ENCODE results near the gene LTK. TPM values are rescaled to one million over a fixed set of nuclear protein-coding genes. Genes with fewer than 3 reads are reported as not detected.

The LTK gene
- total RNA-seq, 1 experiment from 2014 or later: 9.2 TPM

DNA sequence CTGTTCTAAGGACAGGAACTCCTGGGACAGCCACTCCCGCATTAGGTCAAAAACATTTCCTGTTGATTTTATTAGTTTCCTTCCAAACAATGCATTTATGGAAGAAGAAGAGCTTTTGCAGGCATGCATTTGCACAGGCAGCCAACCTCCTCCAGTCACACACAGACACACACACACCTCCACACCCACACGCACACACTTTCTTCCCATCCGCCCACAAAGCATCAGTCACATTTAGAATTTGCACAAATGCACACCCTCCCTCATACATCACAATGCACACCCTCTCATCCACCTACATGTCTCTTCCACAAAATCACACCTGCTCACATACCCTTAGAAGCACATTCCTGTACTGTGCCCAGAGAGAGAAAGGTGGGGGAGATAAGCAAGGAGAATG, 41.3 kb upstream of the LTK start (continued):
- TF ChIP-seq SRF (IDR thresholded peaks at IDR 0.05; ENCODE audit: low read depth) (no peak), SIN3A (IDR thresholded peaks at IDR 0.05; ENCODE audit: low read depth) (no peak), ZNF274 (IDR thresholded peaks at IDR 0.05; ENCODE audit: low read depth, low read length) (no peak), ELF1 (IDR thresholded peaks at IDR 0.05; ENCODE audit: borderline replicate concordance, low read depth) (no peak), EZH2 (IDR thresholded peaks at IDR 0.05) (no peak), TCF7L2 (IDR thresholded peaks at IDR 0.05; ENCODE audit: borderline replicate concordance, extremely low read depth, insufficient read depth, insufficient read length) (no peak)
- TF ChIP-seq, protein P1, sequence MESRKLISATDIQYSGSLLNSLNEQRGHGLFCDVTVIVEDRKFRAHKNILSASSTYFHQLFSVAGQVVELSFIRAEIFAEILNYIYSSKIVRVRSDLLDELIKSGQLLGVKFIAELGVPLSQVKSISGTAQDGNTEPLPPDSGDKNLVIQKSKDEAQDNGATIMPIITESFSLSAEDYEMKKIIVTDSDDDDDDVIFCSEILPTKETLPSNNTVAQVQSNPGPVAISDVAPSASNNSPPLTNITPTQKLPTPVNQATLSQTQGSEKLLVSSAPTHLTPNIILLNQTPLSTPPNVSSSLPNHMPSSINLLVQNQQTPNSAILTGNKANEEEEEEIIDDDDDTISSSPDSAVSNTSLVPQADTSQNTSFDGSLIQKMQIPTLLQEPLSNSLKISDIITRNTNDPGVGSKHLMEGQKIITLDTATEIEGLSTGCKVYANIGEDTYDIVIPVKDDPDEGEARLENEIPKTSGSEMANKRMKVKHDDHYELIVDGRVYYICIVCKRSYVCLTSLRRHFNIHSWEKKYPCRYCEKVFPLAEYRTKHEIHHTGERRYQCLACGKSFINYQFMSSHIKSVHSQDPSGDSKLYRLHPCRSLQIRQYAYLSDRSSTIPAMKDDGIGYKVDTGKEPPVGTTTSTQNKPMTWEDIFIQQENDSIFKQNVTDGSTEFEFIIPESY (IDR thresholded peaks at IDR 0.05; ENCODE audit: extremely low read depth, insufficient replicate concordance, low read length): no peak

DNA sequence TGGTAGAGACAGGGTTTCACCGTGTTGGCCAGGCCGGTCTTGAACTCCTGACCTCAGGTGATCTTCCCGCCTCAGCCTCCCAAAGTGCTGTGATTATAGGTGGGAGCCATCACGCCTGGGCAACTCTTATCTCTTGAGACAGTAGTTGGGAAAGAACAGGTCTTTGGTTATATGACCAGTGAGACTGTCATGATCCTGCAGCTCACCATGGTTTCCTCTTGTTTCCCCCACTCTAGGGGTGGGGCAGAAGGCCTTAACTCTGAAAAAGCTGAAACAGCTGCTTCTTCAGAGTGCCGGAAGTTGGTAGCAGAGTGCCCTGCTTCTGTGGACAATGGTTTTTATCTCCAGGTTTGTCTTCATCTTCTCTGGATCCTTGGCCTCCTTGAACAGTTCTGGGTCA, 40.7 kb upstream of the LTK start:
- H3K4me2 ChIP-seq (ENCODE audit: low read length): no peak overlapping the region
- no peak overlapping the region for H3K4me3 ChIP-seq (replicated peaks in 1 of 2; ENCODE audit: low read depth in 1 of 2, low read length in 2 of 2)
- no peaks in the 10 kb centered on the region for H3K9me3 ChIP-seq (ENCODE audit: control insufficient read depth in 1 of 2, insufficient read depth in 1 of 2, low read depth in 1 of 2, low read length in 2 of 2)
- intact Hi-C loops (cut with micrococcal nuclease): no loop called here
- H3K27me3 ChIP-seq (ENCODE audit: insufficient read depth, low read length): no peaks in the 10 kb centered on the region
- H2AFZ ChIP-seq (ENCODE audit: low read depth, low read length, poor library complexity, severe bottlenecking): no peak overlapping the region
- ChIA-PET POLR2A (no interaction called here), CTCF (no interaction called here), RAD21 (ENCODE audit: low non-redundant PET in 1 of 2, low total read pairs in 2 of 2, uncharacterized antibody in 2 of 2, unreplicated experiment in 2 of 2) (no interaction called here)
- H3K36me3 ChIP-seq (ENCODE audit: control insufficient read depth in 1 of 2, insufficient read depth in 2 of 2, low read length in 2 of 2): no peaks in the 10 kb centered on the region
- no peak overlapping the region for H3K27ac ChIP-seq (ENCODE audit: low read depth, low read length)
- ATAC-seq: no peak
- no TSS peak for BruUV-seq (replicated peaks)
- no peaks in the 10 kb centered on the region for H4K20me1 ChIP-seq (ENCODE audit: insufficient read depth)
- no peaks in the 10 kb centered on the region for H3K9me2 ChIP-seq (ENCODE audit: insufficient read depth)
- DNase-seq (ENCODE audit: low read depth, low spot score): no peak
- H3K79me2 ChIP-seq (ENCODE audit: insufficient read depth, low read length): no peaks in the 10 kb centered on the region
- H3K4me1 ChIP-seq (ENCODE audit: control insufficient read depth in 1 of 2, insufficient read depth in 2 of 2, low read length in 2 of 2): peaks cover 7 to 11% of the 10 kb centered on the region in 2 experiments; a peak in 3 of 4 replicates
- H3K9ac ChIP-seq (ENCODE audit: low read length): no peak overlapping the region
- TF ChIP-seq ZNF274 (IDR thresholded peaks at IDR 0.05; ENCODE audit: low read depth, low read length) (no peak), JUND (IDR thresholded peaks at IDR 0.05) (no peak), SP1 (IDR thresholded peaks at IDR 0.05; ENCODE audit: low read depth) (no peak), SRF (IDR thresholded peaks at IDR 0.05; ENCODE audit: low read depth) (no peak), FOSL1 (IDR thresholded peaks at IDR 0.05; ENCODE audit: low read depth) (no peak), ZFX (IDR thresholded peaks at IDR 0.05) (no peak), CEBPB (IDR thresholded peaks at IDR 0.05; ENCODE audit: low read depth) (no peak), SIN3A (IDR thresholded peaks at IDR 0.05; ENCODE audit: low read depth) (no peak), POLR2A (IDR thresholded peaks at IDR 0.05; ENCODE audit: borderline replicate concordance, extremely low read depth, insufficient read depth, insufficient read length) (no peak), YY1 (IDR thresholded peaks at IDR 0.05; ENCODE audit: extremely low read depth, insufficient replicate concordance, low read depth, low read length) (no peak), EZH2 (IDR thresholded peaks at IDR 0.05) (no peak), TCF7L2 (IDR thresholded peaks at IDR 0.05; ENCODE audit: borderline replicate concordance, extremely low read depth, insufficient read depth, insufficient read length) (no peak), EGR1 (IDR thresholded peaks at IDR 0.05; ENCODE audit: low read depth) (no peak), ELF1 (IDR thresholded peaks at IDR 0.05; ENCODE audit: borderline replicate concordance, low read depth) (no peak)
- TF ChIP-seq, protein P2, sequence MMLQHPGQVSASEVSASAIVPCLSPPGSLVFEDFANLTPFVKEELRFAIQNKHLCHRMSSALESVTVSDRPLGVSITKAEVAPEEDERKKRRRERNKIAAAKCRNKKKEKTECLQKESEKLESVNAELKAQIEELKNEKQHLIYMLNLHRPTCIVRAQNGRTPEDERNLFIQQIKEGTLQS (IDR thresholded peaks at IDR 0.05): no peak
- TF ChIP-seq, protein P3, sequence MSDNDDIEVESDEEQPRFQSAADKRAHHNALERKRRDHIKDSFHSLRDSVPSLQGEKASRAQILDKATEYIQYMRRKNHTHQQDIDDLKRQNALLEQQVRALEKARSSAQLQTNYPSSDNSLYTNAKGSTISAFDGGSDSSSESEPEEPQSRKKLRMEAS (IDR thresholded peaks at IDR 0.05): no peak
- TF ChIP-seq, protein P4, sequence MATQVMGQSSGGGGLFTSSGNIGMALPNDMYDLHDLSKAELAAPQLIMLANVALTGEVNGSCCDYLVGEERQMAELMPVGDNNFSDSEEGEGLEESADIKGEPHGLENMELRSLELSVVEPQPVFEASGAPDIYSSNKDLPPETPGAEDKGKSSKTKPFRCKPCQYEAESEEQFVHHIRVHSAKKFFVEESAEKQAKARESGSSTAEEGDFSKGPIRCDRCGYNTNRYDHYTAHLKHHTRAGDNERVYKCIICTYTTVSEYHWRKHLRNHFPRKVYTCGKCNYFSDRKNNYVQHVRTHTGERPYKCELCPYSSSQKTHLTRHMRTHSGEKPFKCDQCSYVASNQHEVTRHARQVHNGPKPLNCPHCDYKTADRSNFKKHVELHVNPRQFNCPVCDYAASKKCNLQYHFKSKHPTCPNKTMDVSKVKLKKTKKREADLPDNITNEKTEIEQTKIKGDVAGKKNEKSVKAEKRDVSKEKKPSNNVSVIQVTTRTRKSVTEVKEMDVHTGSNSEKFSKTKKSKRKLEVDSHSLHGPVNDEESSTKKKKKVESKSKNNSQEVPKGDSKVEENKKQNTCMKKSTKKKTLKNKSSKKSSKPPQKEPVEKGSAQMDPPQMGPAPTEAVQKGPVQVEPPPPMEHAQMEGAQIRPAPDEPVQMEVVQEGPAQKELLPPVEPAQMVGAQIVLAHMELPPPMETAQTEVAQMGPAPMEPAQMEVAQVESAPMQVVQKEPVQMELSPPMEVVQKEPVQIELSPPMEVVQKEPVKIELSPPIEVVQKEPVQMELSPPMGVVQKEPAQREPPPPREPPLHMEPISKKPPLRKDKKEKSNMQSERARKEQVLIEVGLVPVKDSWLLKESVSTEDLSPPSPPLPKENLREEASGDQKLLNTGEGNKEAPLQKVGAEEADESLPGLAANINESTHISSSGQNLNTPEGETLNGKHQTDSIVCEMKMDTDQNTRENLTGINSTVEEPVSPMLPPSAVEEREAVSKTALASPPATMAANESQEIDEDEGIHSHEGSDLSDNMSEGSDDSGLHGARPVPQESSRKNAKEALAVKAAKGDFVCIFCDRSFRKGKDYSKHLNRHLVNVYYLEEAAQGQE (IDR thresholded peaks at IDR 0.05; ENCODE audit: low read depth): no peak
- TF ChIP-seq, protein P1 (IDR thresholded peaks at IDR 0.05; ENCODE audit: extremely low read depth, insufficient replicate concordance, low read length): no peak

Data from HCT116 (cell line).